ENCODE data around the gene UPF1.

DNA sequence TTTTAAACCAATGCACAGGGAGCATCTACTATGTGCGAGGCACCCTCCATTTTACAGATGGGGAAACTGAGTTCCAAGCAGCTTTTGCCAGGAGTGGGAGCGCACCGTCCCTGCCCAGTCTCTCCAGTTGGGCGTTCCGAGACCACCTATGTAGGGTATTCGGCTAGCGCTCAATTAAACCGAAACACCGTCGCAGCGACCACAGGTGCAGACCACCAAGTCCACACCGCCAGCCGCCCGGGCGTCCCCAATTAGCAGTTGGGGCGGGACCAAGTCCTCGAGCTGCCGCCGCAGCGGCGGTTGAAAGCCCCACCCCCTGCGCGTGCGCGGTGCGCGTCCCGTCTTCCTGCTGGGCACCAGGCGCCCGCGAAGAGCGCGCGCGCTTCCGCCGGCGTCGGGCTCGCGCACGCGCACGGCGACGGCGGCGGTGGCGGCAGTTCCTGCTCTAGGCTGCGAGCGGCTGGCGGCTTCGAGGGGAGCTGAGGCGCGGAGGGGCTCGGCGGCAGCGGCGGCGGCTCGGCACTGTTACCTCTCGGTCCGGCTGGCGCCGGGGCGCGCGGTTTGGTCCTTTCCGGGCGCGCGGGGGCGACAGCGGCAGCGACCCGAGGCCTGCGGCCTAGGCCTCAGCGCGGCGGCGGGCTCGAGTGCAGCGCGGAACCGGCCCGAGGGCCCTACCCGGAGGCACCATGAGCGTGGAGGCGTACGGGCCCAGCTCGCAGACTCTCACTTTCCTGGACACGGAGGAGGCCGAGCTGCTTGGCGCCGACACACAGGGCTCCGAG, at the start of gene UPF1:
- TF ChIP-seq TCF7L2 (IDR thresholded peaks at IDR 0.05; ENCODE audit: borderline replicate concordance, low read depth, low read length) (no peak), YY1 (tag by site-specific recombination; IDR thresholded peaks at IDR 0.05) (no peak; the same call in 1 of the 2 replicates), ZNF768 (tag by site-specific recombination; IDR thresholded peaks at IDR 0.05) (no peak), ZBTB21 (tag by site-specific recombination; IDR thresholded peaks at IDR 0.05) (no peak), ZNF114 (tag by site-specific recombination; IDR thresholded peaks at IDR 0.05) (no peak), SP2 (tag by site-specific recombination; IDR thresholded peaks at IDR 0.05) (no peak; the same call in 1 of the 2 replicates), KLF9 (tag by site-specific recombination; IDR thresholded peaks at IDR 0.05; ENCODE audit: low read depth) (0 out of 2 replicates have a peak, but pooled peaks have one; percentile 44)
- TF ChIP-seq, protein P1, sequence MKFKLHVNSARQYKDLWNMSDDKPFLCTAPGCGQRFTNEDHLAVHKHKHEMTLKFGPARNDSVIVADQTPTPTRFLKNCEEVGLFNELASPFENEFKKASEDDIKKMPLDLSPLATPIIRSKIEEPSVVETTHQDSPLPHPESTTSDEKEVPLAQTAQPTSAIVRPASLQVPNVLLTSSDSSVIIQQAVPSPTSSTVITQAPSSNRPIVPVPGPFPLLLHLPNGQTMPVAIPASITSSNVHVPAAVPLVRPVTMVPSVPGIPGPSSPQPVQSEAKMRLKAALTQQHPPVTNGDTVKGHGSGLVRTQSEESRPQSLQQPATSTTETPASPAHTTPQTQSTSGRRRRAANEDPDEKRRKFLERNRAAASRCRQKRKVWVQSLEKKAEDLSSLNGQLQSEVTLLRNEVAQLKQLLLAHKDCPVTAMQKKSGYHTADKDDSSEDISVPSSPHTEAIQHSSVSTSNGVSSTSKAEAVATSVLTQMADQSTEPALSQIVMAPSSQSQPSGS (tag by site-specific recombination; IDR thresholded peaks at IDR 0.05; ENCODE audit: low read depth) = no peak
- TF ChIP-seq, protein P2, sequence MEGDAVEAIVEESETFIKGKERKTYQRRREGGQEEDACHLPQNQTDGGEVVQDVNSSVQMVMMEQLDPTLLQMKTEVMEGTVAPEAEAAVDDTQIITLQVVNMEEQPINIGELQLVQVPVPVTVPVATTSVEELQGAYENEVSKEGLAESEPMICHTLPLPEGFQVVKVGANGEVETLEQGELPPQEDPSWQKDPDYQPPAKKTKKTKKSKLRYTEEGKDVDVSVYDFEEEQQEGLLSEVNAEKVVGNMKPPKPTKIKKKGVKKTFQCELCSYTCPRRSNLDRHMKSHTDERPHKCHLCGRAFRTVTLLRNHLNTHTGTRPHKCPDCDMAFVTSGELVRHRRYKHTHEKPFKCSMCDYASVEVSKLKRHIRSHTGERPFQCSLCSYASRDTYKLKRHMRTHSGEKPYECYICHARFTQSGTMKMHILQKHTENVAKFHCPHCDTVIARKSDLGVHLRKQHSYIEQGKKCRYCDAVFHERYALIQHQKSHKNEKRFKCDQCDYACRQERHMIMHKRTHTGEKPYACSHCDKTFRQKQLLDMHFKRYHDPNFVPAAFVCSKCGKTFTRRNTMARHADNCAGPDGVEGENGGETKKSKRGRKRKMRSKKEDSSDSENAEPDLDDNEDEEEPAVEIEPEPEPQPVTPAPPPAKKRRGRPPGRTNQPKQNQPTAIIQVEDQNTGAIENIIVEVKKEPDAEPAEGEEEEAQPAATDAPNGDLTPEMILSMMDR (tag by site-specific recombination; IDR thresholded peaks at IDR 0.05) = no peak
- TF ChIP-seq, protein P3, sequence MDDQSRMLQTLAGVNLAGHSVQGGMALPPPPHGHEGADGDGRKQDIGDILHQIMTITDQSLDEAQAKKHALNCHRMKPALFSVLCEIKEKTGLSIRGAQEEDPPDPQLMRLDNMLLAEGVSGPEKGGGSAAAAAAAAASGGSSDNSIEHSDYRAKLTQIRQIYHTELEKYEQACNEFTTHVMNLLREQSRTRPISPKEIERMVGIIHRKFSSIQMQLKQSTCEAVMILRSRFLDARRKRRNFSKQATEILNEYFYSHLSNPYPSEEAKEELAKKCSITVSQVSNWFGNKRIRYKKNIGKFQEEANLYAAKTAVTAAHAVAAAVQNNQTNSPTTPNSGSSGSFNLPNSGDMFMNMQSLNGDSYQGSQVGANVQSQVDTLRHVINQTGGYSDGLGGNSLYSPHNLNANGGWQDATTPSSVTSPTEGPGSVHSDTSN (CRISPR knock-in tag; IDR thresholded peaks at IDR 0.05) = peak; percentile 93
- TF ChIP-seq, protein P4, sequence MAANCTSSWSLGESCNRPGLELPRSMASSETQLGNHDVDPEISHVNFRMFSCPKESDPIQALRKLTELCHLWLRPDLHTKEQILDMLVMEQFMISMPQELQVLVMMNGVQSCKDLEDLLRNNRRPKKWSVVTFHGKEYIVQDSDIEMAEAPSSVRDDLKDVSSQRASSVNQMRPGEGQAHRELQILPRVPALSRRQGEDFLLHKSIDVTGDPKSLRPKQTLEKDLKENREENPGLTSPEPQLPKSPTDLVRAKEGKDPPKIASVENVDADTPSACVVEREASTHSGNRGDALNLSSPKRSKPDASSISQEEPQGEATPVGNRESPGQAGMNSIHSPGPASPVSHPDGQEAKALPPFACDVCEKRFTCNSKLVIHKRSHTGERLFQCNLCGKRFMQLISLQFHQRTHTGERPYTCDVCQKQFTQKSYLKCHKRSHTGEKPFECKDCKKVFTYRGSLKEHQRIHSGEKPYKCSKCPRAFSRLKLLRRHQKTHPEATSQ (tag by site-specific recombination; IDR thresholded peaks at IDR 0.05) = no peak

All from HEK293 (cell line).